Myocyte (in vitro differentiated cells): Measurements from ENCODE around the gene MKS1. TPM values are rescaled to one million over a fixed set of nuclear protein-coding genes. Genes with fewer than 3 reads are reported as not detected.
A peak's percentile ranks its signal among the peaks of the same experiment; 100 is the strongest.

Experiments
- DNase-seq: peaks from one replicate; pipeline ENCODE4 v3.0.0-alpha.2; 2012; ENCODE audit warnings: low read depth
- total RNA-seq: library from RNA; depleted of rRNA; stranded (reverse); fragments of >200 nt; gene quantifications from 2 replicates; pipeline ENCODE4 v1.2.3, GENCODE V29; 2014

MKS1 gene
- total RNA-seq, 1 donor from 2014 or later = 12.3 TPM

DNA sequence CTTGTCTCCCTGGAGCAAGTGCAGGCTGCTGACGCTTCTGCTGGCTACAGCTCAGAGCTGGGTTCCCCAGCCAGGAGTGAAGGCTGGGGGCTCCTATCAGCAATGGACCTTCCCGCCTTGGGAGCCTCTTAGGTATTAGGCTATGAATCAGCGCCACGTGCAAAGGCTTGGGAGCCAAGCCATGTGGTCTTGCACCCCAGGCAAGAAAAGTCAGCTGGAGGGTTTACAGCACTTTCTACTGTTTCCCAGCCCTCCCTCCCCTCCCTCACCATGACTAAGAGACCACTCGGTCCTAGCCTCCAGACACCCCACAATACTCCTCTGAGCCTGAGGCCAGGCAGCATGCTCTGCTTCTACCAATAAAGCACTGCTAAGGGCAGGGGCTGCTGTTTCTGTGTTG lies 14.3 kb downstream of the MKS1 start:
- no peak for DNase-seq

DNA sequence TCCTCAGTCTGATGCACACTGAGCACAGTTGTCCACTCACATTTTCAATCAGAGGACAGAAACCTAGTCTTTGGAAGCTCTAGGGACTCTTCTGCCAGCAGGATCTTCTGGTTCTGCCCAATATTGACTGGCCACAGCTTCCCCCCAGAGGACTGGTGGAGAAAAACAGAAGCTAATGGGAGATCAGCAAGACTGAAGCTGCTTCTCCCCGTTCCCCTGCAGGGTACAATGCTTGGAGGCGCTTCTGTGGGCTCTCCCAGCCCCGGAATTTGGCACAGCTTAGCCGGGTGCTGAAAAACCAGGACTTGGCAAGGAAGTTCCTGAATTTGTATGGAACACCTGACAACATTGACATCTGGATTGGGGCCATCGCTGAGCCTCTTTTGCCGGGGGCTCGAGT lies 16.2 kb downstream of the MKS1 start:
- DNase-seq = no peak

DNA sequence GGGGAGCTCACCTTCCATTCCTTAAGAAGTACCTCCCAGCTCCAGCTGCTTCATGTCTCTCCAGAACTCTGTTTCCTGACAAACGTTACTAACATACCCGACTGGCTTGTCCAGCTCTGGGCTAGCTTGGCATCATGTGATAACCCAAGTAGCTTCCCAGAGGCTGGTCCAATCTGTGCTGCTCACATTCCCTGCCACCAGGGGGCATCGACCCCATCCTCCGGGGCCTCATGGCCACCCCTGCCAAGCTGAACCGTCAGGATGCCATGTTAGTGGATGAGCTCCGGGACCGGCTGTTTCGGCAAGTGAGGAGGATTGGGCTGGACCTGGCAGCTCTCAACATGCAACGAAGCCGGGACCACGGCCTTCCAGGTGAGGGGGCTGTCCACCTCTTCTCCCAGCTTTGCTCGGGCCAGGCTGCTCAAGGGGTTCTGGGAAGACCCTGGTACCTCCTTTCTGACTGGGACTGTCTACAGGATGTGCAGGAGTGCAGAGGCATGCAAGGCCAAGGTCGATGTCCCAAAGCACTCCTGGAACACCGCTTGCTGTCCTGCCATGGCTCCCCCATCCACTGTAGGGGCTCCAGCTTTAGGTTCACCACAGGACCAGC lies 18.9 kb downstream of the MKS1 start:
- peak; percentile 51 for DNase-seq

GRCh38 chr17:58196610-58197009 lies 22.4 kb downstream of the MKS1 start:
- no peak for DNase-seq

DNA sequence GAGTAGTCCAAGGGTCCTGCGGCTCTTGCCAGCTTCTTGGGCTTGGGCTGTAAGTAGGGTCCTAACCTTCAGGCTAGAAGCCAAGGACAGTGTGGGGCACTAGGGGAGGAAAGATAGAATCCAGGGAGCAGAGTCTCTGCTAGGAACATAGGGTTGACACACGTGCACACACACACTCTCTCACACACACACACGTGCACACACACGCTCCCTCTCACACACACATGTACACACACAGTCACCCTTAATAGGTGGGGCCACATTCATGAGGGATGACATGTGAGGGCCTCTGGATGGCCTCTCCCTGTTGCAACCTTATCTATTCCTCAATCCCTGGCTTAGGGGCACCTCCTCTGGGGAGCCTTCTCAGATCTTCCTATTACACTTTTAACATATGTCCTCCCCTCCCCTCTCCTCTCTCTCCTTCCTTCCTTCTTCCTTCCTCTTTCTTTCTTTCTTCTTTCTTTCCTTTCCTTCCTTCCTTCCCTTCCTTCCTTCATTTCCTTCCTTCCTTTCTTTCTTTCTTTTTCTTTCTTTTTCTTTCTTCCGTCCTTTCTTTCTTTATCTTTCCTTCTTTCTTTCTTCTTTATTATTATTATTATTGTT lies 23.4 kb downstream of the MKS1 start:
- no peak for DNase-seq

DNA sequence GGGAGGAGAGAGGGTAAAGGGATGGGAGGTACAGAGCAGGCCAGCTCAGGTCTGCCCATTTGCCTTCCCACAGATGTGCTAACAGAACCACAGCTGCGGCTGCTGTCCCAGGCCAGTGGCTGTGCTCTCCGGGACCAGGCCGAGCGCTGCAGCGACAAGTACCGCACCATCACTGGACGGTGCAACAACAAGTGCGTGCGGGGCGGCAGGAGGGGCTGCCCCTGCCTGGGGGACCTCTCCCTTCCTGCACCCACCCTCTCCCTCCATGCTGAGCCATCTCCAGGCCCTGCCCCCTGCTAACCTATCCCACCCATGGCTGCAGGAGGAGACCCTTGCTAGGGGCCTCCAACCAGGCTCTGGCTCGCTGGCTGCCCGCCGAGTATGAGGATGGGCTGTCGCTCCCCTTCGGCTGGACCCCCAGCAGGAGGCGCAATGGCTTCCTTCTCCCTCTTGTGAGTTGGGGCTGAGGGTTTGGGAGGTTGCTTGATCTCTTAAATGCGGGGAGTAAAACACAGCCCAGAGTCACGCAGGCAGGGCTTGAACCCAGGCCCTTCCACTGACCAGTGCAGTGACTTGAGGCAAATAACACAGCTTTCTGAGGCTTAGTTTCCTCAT lies 25.3 kb downstream of the MKS1 start:
- no peak for DNase-seq

DNA sequence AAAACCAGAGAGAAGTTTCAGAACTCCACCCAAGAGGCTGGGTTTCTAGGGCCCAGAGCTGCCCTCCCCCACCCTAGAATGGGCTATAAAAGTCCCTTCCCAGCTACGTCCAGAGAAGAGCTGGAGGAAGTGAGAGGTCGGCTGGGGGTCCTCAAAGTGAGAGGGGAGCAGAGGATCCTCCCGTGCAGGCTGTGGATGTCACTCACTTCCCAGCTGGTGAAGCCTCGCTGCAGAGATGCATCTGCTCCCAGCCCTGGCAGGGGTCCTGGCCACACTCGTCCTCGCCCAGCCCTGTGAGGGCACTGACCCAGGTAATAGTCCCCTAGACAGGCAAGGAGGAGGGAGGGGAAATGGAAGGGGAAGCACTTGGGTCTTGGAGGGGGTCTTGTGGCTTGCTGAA lies 26.4 kb downstream of the MKS1 start, which contains the start of gene EPX:
EPX (plus strand) TSS at position 115 of the 400 bp plus-strand sequence; CDS start at position 236, 121 bp downstream.
- no peak for DNase-seq

GRCh38 chr17:58191241-58191896 lies 27.7 kb downstream of the MKS1 start:
- DNase-seq = no peak

- DNase-seq = peak; percentile 89
Observed at GRCh38 chr17:58189436-58190146, 29.5 kb downstream of the MKS1 start.

- no peak for DNase-seq
Observed at GRCh38 chr17:58187675-58188074, 31.4 kb downstream of the MKS1 start.

DNA sequence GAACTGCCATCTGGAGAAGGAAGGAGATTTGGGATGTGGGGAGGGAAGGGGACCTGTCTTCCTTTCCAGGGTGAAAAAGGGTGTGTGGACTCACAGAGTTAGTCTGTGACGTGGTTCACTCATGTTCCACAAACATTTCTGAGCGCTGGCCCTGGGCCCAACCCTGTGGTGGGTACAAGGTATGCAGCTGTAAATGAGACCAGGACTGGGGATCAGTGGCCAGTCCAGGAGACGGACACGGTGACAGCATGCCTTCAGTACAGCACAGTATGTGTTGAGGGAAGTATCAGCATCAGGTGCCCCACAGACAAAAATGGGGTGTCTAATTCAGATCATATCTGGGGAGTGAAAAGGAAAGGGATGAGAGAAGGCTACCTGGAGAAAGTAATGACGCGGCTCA lies 32.0 kb downstream of the MKS1 start:
- no peak for DNase-seq

- DNase-seq = no peak
Observed at GRCh38 chr17:58186591-58186990, 32.5 kb downstream of the MKS1 start.

DNA sequence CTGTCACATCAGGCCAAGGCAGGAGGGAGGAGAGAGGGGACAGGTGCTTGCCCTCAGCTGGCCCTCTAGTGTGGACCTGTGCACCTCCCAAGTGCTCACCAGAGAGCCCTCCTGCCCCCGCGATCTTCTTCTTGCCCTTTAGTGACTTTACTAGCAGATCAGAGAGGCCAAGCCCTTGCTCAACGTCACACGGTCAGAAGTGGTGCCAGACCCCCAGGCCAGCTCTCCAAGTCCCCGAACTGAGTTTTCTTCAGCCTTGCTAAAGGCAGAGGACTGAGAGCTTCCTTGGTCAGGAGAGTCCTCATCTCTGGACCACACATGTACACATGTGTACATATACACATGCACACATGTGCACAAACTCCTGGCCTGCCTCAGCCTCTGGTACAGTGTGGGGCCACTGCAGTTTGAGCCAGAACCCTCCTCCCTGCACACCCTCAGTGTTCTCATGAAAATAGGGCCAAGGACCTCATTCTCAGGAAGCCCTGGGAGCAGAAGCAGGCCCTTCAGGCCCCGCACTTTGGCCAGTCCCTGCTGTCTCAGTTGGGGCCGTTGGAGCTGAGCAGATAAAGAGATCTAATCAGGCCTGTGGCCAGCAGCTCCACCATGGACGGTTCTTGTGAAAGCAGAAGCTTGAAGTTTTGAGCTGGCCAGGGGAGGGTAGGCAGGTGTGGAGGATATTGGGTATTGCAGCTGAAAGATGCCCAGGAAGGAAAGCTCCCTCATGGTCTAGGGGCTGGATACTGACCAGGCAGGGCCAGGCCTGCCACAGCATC lies 33.9 kb downstream of the MKS1 start:
- DNase-seq = no peak

DNA sequence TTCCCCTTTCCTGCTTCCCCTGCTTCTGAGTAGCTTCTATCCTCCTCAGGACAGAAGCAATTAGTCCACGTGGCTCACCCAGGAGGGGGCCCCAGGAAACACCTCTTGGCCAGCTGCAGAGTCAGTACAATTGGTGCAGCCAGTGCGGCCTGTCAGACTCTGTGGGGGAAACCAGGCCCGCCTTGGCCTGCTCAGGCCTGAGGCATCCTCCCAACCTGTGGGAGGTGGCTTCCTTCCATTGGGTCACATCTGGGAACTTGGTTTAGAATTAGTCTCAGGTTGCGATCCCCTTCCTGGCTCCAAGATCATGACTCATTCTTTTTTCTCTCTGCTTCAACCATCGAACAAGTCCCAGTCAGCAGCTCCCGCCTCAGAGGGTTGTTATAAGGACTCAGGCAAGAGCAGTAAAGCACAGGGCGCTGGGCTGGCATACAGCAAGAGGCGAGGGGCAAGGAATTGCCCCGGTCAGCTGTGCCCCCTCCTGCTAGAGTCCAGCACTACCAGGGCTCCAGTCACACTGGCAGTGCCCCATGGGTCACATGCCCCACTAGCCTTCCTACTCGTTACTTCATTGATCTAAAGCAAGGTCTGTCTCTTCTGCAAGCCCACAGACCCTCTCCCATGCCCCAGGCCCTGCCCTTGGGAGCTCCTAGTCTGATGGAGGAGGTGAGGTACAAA lies 34.6 kb downstream of the MKS1 start:
- peak; percentile 8 for DNase-seq

- no peak for DNase-seq
Observed at GRCh38 chr17:58183514-58183913, 35.5 kb downstream of the MKS1 start.

- no peak for DNase-seq
Observed at GRCh38 chr17:58181796-58182195, 37.3 kb downstream of the MKS1 start.

- peak; percentile 27 for DNase-seq
Observed at GRCh38 chr17:58176200-58176599, 42.9 kb downstream of the MKS1 start.

GRCh38 chr17:58174871-58175270 lies 44.2 kb downstream of the MKS1 start:
- DNase-seq = no peak

- no peak for DNase-seq
Observed at GRCh38 chr17:58172369-58173071, 46.5 kb downstream of the MKS1 start.

DNA sequence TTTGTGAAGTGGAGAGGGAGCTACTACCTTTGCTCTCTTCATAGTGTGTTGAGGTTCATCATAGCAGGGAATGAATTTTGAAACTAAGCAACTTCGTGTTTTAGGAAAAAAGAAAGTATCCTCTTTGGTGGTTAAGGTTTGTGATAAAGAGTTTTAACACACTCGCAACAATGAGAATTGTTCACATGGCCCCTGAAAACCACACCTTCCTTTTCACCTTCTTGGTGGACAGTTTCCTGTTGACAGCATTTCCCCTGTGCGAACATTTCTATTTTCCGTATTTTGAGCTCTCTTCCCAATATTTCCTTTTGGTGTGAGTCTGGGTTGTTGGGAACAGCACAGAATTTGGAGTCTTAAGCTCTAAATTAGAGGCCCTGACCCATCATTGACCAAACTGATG lies 48.4 kb downstream of the MKS1 start:
- DNase-seq = no peak
